ENCODE data around the gene FBXO27. TPM values are rescaled to one million over a fixed set of nuclear protein-coding genes. Genes with fewer than 3 reads are reported as not detected.

The FBXO27 gene
- total and polyA plus RNA-seq, 2 of the 8 experiments (the other 6 are each of a cell fraction or from before 2014, with no cell fraction given): 10.9 to 25.5 TPM

DNA sequence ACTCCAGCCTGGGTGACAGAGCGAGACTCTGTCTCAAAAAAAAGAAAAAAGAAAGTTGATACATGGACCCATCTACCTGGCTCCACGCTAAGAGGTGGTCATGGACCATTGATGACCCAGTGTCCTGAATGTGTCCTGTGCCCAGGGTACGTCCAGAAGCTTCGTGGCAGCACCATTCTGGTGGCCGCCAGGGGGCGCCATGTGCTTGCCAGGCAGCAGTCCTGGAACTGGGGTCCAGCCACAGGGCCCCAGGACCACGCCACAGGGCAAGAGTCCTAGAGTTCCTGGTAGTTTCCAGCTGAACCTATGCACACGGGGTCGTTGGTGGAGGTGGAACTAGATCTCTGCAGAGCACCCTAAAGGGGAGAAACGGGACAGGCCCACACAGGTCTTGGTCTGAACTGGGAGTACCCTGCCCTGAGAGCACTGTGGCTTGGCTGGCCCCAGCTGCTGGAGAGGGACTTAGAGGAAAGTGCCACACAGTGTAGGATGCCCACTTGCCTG is 19.9 kb upstream of the FBXO27 start:
- H2AK5ac ChIP-seq (ENCODE audit: low read depth, low read length): no peak overlapping the region
- H3K36me3 ChIP-seq (ENCODE audit: control insufficient read depth in 2 of 4, insufficient read depth in 4 of 4, low read length in 3 of 4): no peaks in the 10 kb centered on the region
- peak overlapping the region; percentile 52 for H4K91ac ChIP-seq (replicated peaks; ENCODE audit: insufficient read length, low read length)
- no peaks in the 10 kb centered on the region for H3K79me1 ChIP-seq (ENCODE audit: low read depth, low read length)
- CTCF ChIA-PET (ENCODE audit: partially characterized antibody): interaction anchor here (0.6 to 3.7 kb wide), 21 partner anchors 8 to 231 kb away, joined by 3 to 24 read pairs (median 4); partner anchors contain the start of genes ACP7 and SYCN
- H2BK5ac ChIP-seq (ENCODE audit: low read depth, low read length): no peak overlapping the region
- no peak overlapping the region for H3K14ac ChIP-seq (ENCODE audit: insufficient read length)
- H4K5ac ChIP-seq (ENCODE audit: insufficient read length, low read depth, low read length): no peak overlapping the region
- H3K4me3 ChIP-seq (ENCODE audit: extremely low read depth in 1 of 4, insufficient read depth in 2 of 4, low read depth in 3 of 4, low read length in 4 of 4): no peak overlapping the region
- H2BK20ac ChIP-seq (ENCODE audit: low read length): no peak overlapping the region
- H3K27ac ChIP-seq (ENCODE audit: low read depth, low read length): no peak overlapping the region
- no peak overlapping the region for H3K4ac ChIP-seq (replicated peaks; ENCODE audit: insufficient read length, low read depth, low read length)
- no peak overlapping the region for H3K23ac ChIP-seq (ENCODE audit: insufficient read length)
- 0 out of 2 replicates have a peak overlapping the region, but pooled peaks have one; percentile 89 for H2AFZ ChIP-seq (ENCODE audit: low read length)
- POLR2A ChIA-PET (ENCODE audit: partially characterized antibody): interaction anchor here (0.6 kb wide), 1 partner anchor 55 kb away, joined by 3 read pairs; no protein-coding TSS in a partner anchor
- no peaks in the 10 kb centered on the region for H3K27me3 ChIP-seq (replicated peaks in 1 of 4; ENCODE audit: control insufficient read depth in 3 of 4, extremely low read depth in 1 of 4, insufficient read depth in 3 of 4, low read length in 3 of 4)
- FAIRE-seq (peak; percentile 13), DNase-seq (ENCODE audit: low read depth in 1 of 2, low spot score in 2 of 2) (peak; percentile 68 to 95)
- no peaks in the 10 kb centered on the region for H3K4me1 ChIP-seq (replicated peaks in 1 of 4; ENCODE audit: control insufficient read depth in 3 of 4, insufficient read depth in 4 of 4, low read length in 3 of 4)
- H3K18ac ChIP-seq (ENCODE audit: extremely low read depth, low read length): no peak overlapping the region
- no peak overlapping the region for H3K56ac ChIP-seq (replicated peaks; ENCODE audit: insufficient read length, low read depth, low read length)
- no peak overlapping the region for H2BK120ac ChIP-seq (replicated peaks; ENCODE audit: low read depth, low read length)
- no peaks in the 10 kb centered on the region for H3K23me2 ChIP-seq (ENCODE audit: low read depth, low read length)
- H3K79me2 ChIP-seq (ENCODE audit: control insufficient read depth in 1 of 2, insufficient read depth in 2 of 2, low read length in 2 of 2): no peaks in the 10 kb centered on the region
- TF ChIP-seq RAD21 (IDR thresholded peaks at IDR 0.05 in 1 of 2, conservative IDR thresholded peaks at IDR 0.05 in 1 of 2; ENCODE audit: low read depth in 2 of 2, low read length in 2 of 2): peak; percentile 76 to 84
- peak; percentile 83 to 91 (median 90) for TF ChIP-seq CTCF (IDR thresholded peaks at IDR 0.05; ENCODE audit: control extremely low read depth in 1 of 3, insufficient read depth in 1 of 3, low read depth in 1 of 3, low read length in 3 of 3)
- TF ChIP-seq PHF8 (conservative IDR thresholded peaks at IDR 0.05; ENCODE audit: low read depth, low read length): no peak
- 0 out of 2 replicates have a peak, but pooled peaks have one; percentile 16 for TF ChIP-seq MAX (IDR thresholded peaks at IDR 0.05)
- H3K9ac ChIP-seq (replicated peaks in 1 of 4; ENCODE audit: extremely low read depth in 1 of 4, low read depth in 3 of 4, low read length in 3 of 4): no peak overlapping the region
- H4K20me1 ChIP-seq (replicated peaks in 1 of 2; ENCODE audit: control insufficient read depth in 1 of 2, insufficient read depth in 2 of 2, low read length in 2 of 2): no peaks in the 10 kb centered on the region
- no peak overlapping the region for H3K4me2 ChIP-seq (ENCODE audit: insufficient read depth in 1 of 2, low read depth in 2 of 2, low read length in 2 of 2)
- H2BK15ac ChIP-seq (ENCODE audit: low read length): no peak overlapping the region
- peak overlapping the region; percentile 71; the same call in 1 of the 2 replicates for H4K8ac ChIP-seq (ENCODE audit: extremely low read depth, insufficient read depth, low read length)
- WGBS, 2 experiments (ENCODE audit: extremely low coverage in 1 of 2, insufficient coverage in 1 of 2, insufficient read length in 1 of 2, insufficient replicate concordance in 2 of 2, low coverage in 1 of 2, low lambda C conversion rate in 2 of 2, missing lambda C conversion rate in 1 of 2): 25% methylated on average over 10 of the region's 10 CpGs; no CpG with 5 or more reads in 1 of the 2 experiments
- H3K9me3 ChIP-seq (ENCODE audit: insufficient read depth in 2 of 2, low read depth in 1 of 2, low read length in 1 of 2): no peaks in the 10 kb centered on the region
- H2BK12ac ChIP-seq (ENCODE audit: low read depth, low read length): no peak overlapping the region

Measured in H1 (cell line).